Measurements from ENCODE around the gene MIDN.
A peak's percentile ranks its signal among the peaks of the same experiment; 100 is the strongest.

Gene MIDN

GRCh38 chr19:1274081-1274851, 25.9 kb downstream of the MIDN start:
- H3K4me3 ChIP-seq (ENCODE audit: low read length): peak overlapping the region; percentile 76
- H3K27ac ChIP-seq (ENCODE audit: low read depth, low read length): no peak overlapping the region
- H3K9me3 ChIP-seq (ENCODE audit: control insufficient read depth, insufficient read depth, low read length): no peaks in the 10 kb centered on the region
- H3K27me3 ChIP-seq (ENCODE audit: control insufficient read depth, low read length): no peaks in the 10 kb centered on the region; the same call in 1 of the 2 replicates
- peak overlapping the region; percentile 96 for H3K4me2 ChIP-seq (ENCODE audit: low read length)
- no peak for TF ChIP-seq CTCF (IDR thresholded peaks at IDR 0.05; ENCODE audit: low read depth, low read length, poor library complexity, severe bottlenecking)
- TF ChIP-seq EZH2phosphoT487 (IDR thresholded peaks at IDR 0.05; ENCODE audit: borderline replicate concordance, low read length): no peak
- peaks cover 91% of the 10 kb centered on the region for H3K36me3 ChIP-seq (ENCODE audit: control insufficient read depth, low read length)
- H3K4me1 ChIP-seq (ENCODE audit: control insufficient read depth, low read length): peaks cover 57% of the 10 kb centered on the region
- H4K20me1 ChIP-seq (ENCODE audit: control insufficient read depth, insufficient read depth, low read depth, low read length): peaks cover 19% of the 10 kb centered on the region
- peaks cover 50% of the 10 kb centered on the region for H3F3A ChIP-seq (ENCODE audit: control insufficient read depth, insufficient read depth)
- H3K9me2 ChIP-seq (replicated peaks; ENCODE audit: control insufficient read depth, low read length): no peaks in the 10 kb centered on the region
- peaks cover 70% of the 10 kb centered on the region for H3K79me2 ChIP-seq (ENCODE audit: control insufficient read depth, low read length)

- Histone ChIP-seq H3K4me1 (ENCODE audit: control insufficient read depth, low read length) (peaks cover 57% of the 10 kb centered on the region), H4K20me1 (ENCODE audit: control insufficient read depth, insufficient read depth, low read depth, low read length) (peaks cover 17% of the 10 kb centered on the region), H3K79me2 (ENCODE audit: control insufficient read depth, low read length) (peaks cover 64% of the 10 kb centered on the region), H3K36me3 (ENCODE audit: control insufficient read depth, low read length) (peaks cover 93% of the 10 kb centered on the region), H3K4me2 (ENCODE audit: low read length) (peak overlapping the region; percentile 96), H3F3A (ENCODE audit: control insufficient read depth, insufficient read depth) (peaks cover 48% of the 10 kb centered on the region), H3K9me2 (replicated peaks; ENCODE audit: control insufficient read depth, low read length) (no peaks in the 10 kb centered on the region), H3K27me3 (ENCODE audit: control insufficient read depth, low read length) (no peaks in the 10 kb centered on the region; the same call in 1 of the 2 replicates), H3K4me3 (ENCODE audit: low read length) (peak overlapping the region; percentile 76), H3K9me3 (ENCODE audit: control insufficient read depth, insufficient read depth, low read length) (no peaks in the 10 kb centered on the region), H3K27ac (ENCODE audit: low read depth, low read length) (peak overlapping the region; percentile 73)
- TF ChIP-seq EZH2phosphoT487 (IDR thresholded peaks at IDR 0.05; ENCODE audit: borderline replicate concordance, low read length): no peak
- no peak for TF ChIP-seq CTCF (IDR thresholded peaks at IDR 0.05; ENCODE audit: low read depth, low read length, poor library complexity, severe bottlenecking)
Measured at GRCh38 chr19:1274852-1275259, 26.5 kb downstream of the MIDN start.

- peaks cover 52% of the 10 kb centered on the region for H3K4me1 ChIP-seq (ENCODE audit: control insufficient read depth, low read length)
- peaks cover 58% of the 10 kb centered on the region for H3K79me2 ChIP-seq (ENCODE audit: control insufficient read depth, low read length)
- H3F3A ChIP-seq (ENCODE audit: control insufficient read depth, insufficient read depth): peaks cover 42% of the 10 kb centered on the region
- H3K36me3 ChIP-seq (ENCODE audit: control insufficient read depth, low read length): peaks cover 93% of the 10 kb centered on the region
- H4K20me1 ChIP-seq (ENCODE audit: control insufficient read depth, insufficient read depth, low read depth, low read length): peaks cover 16% of the 10 kb centered on the region
- TF ChIP-seq CTCF (IDR thresholded peaks at IDR 0.05; ENCODE audit: low read depth, low read length, poor library complexity, severe bottlenecking) (no peak), EZH2phosphoT487 (IDR thresholded peaks at IDR 0.05; ENCODE audit: borderline replicate concordance, low read length) (no peak)
- peak within 1 kb of the TSS; percentile 73 for H3K27ac ChIP-seq (ENCODE audit: low read depth, low read length)
- peak within 1 kb of the TSS; percentile 96 for H3K4me2 ChIP-seq (ENCODE audit: low read length)
- no peaks in the 10 kb centered on the region for H3K9me2 ChIP-seq (replicated peaks; ENCODE audit: control insufficient read depth, low read length)
- H3K4me3 ChIP-seq (ENCODE audit: low read length): peak within 1 kb of the TSS; percentile 76
- H3K27me3 ChIP-seq (ENCODE audit: control insufficient read depth, low read length): no peaks in the 10 kb centered on the region
- no peaks in the 10 kb centered on the region for H3K9me3 ChIP-seq (ENCODE audit: control insufficient read depth, insufficient read depth, low read length)
Measured at GRCh38 chr19:1275260-1275975, 27.0 kb downstream of the MIDN start, which contains the start of gene FAM174C. Gene FAM174C (plus strand): TSS chr19:1275530. CDS start chr19:1275550, 20 bp downstream.
